GM10266 (cell line): ENCODE measurements around the gene CEP63.

Experiments used
- DNase-seq: peaks from one replicate; pipeline ENCODE4 v3.0.0; 2012; ENCODE audit errors: extremely low spot score
- TF ChIP-seq, protein P1 (sequence below): IDR thresholded peaks from 2 replicates; pipeline ENCODE4 v1.5.1; 2012; ENCODE audit warnings: mild to moderate bottlenecking, low read depth; ENCODE audit not compliant: control insufficient read depth, insufficient read depth; ENCODE audit errors: missing control alignments

CEP63 gene

GRCh38 chr3:134597390-134597970 is 111.6 kb downstream of the CEP63 start:
- TF ChIP-seq, protein P1, sequence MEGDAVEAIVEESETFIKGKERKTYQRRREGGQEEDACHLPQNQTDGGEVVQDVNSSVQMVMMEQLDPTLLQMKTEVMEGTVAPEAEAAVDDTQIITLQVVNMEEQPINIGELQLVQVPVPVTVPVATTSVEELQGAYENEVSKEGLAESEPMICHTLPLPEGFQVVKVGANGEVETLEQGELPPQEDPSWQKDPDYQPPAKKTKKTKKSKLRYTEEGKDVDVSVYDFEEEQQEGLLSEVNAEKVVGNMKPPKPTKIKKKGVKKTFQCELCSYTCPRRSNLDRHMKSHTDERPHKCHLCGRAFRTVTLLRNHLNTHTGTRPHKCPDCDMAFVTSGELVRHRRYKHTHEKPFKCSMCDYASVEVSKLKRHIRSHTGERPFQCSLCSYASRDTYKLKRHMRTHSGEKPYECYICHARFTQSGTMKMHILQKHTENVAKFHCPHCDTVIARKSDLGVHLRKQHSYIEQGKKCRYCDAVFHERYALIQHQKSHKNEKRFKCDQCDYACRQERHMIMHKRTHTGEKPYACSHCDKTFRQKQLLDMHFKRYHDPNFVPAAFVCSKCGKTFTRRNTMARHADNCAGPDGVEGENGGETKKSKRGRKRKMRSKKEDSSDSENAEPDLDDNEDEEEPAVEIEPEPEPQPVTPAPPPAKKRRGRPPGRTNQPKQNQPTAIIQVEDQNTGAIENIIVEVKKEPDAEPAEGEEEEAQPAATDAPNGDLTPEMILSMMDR: no peak
- no peak for DNase-seq

DNA sequence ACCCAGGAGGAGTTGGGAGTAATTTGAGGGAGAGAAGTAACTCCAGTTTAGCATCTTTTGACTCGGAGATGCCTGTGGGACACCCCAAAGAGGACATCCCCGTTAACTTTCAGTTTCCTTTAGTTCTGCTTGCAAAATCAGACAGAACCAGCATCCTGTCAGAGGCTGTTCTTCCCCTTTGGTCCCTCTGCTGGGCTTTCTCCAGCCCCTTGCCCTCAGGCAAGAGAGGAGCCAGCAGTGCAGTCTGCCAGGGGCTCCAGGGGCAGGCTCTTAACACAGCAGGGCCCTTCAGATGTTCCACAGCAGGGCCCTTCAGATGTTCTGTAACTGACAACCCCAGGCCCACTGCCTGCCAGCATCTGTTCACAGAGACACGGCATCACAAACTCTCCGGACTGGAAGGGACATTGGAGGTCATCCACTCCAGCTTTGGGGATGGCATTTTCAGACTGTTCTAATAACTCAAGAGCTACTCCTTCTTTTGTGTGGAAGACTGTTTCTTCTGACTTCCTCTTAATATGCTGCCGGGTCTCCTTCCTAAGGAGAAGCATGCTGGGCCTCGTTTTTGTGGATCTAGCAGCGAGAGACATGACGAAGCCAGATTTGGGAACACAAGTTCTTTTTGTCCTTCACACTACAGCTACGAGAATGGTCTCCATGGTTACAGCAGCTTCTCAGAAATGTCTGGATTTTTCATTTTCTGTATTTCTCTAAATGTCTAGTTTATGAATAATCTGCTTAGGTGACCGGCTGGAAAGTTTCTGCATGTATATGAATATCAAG is 113.1 kb downstream of the CEP63 start:
- no peak for DNase-seq

GRCh38 chr3:134600206-134600605 is 114.3 kb downstream of the CEP63 start:
- TF ChIP-seq, protein P1: no peak
- DNase-seq: no peak

More for the DNA sequence above, 113.1 kb downstream of the CEP63 start:
- TF ChIP-seq, protein P1: no peak

- DNase-seq: peak; percentile 73
- TF ChIP-seq, protein P1: peak; percentile 96
Observed at GRCh38 chr3:134600685-134601463, 115.0 kb downstream of the CEP63 start.

DNA sequence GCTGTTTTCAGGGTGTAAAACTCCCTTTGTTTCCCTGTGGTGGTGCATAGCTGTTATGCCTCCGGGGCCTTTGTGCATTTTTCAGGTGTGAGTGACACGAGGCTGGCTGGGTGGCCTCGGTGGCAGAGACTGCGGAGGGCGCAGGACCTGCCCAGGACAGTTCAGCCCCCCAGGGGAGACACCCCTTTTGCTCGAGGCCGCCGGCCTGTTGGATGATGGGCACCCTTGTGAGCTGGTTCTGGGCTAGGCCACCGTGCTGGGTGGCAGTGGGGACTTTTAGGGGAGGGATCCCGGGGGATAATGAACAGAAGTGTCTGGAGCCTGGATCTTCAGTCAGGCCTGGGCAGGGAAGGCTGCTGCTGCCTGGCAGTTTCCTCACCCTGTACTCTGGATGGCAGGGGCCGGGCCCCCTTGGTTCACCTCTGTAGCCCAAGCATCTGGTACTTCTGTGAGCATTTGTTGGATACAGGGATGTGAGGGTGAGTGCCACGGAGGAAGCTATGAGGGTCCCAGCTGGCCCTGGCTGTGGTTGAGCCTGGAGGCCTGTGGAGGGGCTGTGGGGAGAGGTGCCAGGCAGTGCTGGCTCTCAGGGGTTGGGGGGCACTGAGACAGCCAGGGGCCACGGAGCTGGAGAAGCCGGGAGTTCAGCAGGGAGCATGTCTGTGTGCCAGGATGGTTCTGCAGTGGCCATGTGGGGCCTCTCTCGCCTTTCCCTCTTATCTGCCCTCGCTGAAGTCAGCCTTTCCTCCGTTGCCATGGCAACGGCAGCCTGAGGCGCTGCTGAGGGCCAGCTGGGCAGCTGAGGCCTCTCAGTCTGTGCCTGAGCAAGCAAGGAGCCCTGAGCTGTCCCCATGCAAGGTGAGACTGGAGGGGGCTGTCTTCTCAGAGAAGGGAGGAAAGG is 115.9 kb downstream of the CEP63 start:
- TF ChIP-seq, protein P1: no peak
- DNase-seq: no peak

DNA sequence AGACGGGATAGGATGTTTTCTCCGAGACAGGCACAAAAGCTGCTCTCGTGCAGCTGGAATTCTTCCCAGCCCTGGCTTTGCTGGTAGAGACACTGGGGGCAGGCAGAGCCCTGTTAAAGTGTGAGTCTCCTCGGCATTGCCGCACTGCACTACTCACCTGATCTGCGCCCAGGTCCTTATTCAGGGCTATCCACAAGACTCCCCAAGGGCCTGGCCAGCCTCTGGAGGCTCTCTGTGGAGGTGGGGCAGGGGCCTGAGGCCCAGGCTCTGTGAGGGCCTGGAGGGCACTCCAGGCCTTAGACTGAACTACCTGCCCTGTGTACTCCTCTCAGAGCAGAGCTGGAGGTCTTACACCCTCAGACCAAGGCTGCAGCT is 116.6 kb downstream of the CEP63 start:
- DNase-seq: no peak
- TF ChIP-seq, protein P1: no peak
